LoVo (cell line): ENCODE results near the gene TRIM7.
"Not testable (repeated sequence)": the region's sequence is repeated elsewhere in the genome, so short reads cannot be mapped to it uniquely, and the experiment has no call there.

ENCODE experiments used
- DNase-seq: peaks from one replicate; pipeline ENCODE4 v3.0.0-alpha.2; 2016; ENCODE audit warnings: low spot score

The TRIM7 gene

GRCh38 chr5:181149806-181150733 is 54.9 kb downstream of the TRIM7 start:
- DNase-seq: no peak

- DNase-seq: no peak
Observed at GRCh38 chr5:181149355-181149754, 55.6 kb downstream of the TRIM7 start.

- not testable (repeated sequence) for DNase-seq
Observed at GRCh38 chr5:181146927-181147636, 57.9 kb downstream of the TRIM7 start, which contains the start of gene OR2V2. TSS of gene OR2V2 (plus strand) at chr5:181147586. CDS start at chr5:181154943, 7,357 bp downstream.

GRCh38 chr5:181145133-181145532 is 59.9 kb downstream of the TRIM7 start:
- no peak for DNase-seq
